KOPT-K1 (cell line): ENCODE results near the gene TMEM176A.

Source experiments
- H3K27ac ChIP-seq: fragments of 200-600 bp; sonication (generic); 2 replicates; pipeline ENCODE4 v1.5.1; 2016; ENCODE audit warnings: antibody characterized with exemption, mild to moderate bottlenecking, low read depth, low read length; ENCODE audit not compliant: poor library complexity, severe bottlenecking
- H3K36me3 ChIP-seq: fragments of 200-600 bp; sonication (generic); 2 replicates; pipeline ENCODE4 v1.5.1; 2017; ENCODE audit warnings: antibody characterized with exemption, mild to moderate bottlenecking, low read length, moderate library complexity; ENCODE audit not compliant: insufficient read depth
- H3K9me3 ChIP-seq: fragments of 200-600 bp; sonication (generic); 2 replicates; pipeline ENCODE4 v1.5.1; 2017; ENCODE audit warnings: antibody characterized with exemption, low read length, mild to moderate bottlenecking; ENCODE audit not compliant: insufficient read depth, poor library complexity, severe bottlenecking

Gene TMEM176A

GRCh38 chr7:150780292-150780691 is 20.3 kb upstream of the TMEM176A start:
- Histone ChIP-seq H3K27ac (no peak overlapping the region), H3K36me3 (no peaks in the 10 kb centered on the region)

GRCh38 chr7:150781103-150781502 is 19.5 kb upstream of the TMEM176A start:
- H3K36me3 ChIP-seq = no peaks in the 10 kb centered on the region
- H3K9me3 ChIP-seq = no peaks in the 10 kb centered on the region
- no peak overlapping the region for H3K27ac ChIP-seq

More at GRCh38 chr7:150780292-150780691, 20.3 kb upstream of the TMEM176A start:
- H3K9me3 ChIP-seq = no peaks in the 10 kb centered on the region

- no peaks in the 10 kb centered on the region for H3K9me3 ChIP-seq
- H3K36me3 ChIP-seq = no peaks in the 10 kb centered on the region
- H3K27ac ChIP-seq = no peak overlapping the region
Measured at GRCh38 chr7:150781961-150782360, 18.6 kb upstream of the TMEM176A start.

GRCh38 chr7:150784120-150784736 is 16.3 kb upstream of the TMEM176A start:
- H3K36me3 ChIP-seq = no peaks in the 10 kb centered on the region
- H3K9me3 ChIP-seq = no peaks in the 10 kb centered on the region
- H3K27ac ChIP-seq = no peak overlapping the region

GRCh38 chr7:150784954-150785353 is 15.6 kb upstream of the TMEM176A start:
- H3K36me3 ChIP-seq = no peaks in the 10 kb centered on the region
- no peaks in the 10 kb centered on the region for H3K9me3 ChIP-seq
- H3K27ac ChIP-seq = no peak overlapping the region

- Histone ChIP-seq H3K9me3 (no peaks in the 10 kb centered on the region), H3K27ac (no peak overlapping the region), H3K36me3 (no peaks in the 10 kb centered on the region)
Measured at GRCh38 chr7:150787321-150788281, 13.0 kb upstream of the TMEM176A start.

GRCh38 chr7:150788474-150789269 is 11.9 kb upstream of the TMEM176A start:
- H3K9me3 ChIP-seq = no peaks in the 10 kb centered on the region
- no peak overlapping the region for H3K27ac ChIP-seq
- no peaks in the 10 kb centered on the region for H3K36me3 ChIP-seq

- Histone ChIP-seq H3K36me3 (no peaks in the 10 kb centered on the region), H3K27ac (no peak overlapping the region), H3K9me3 (no peaks in the 10 kb centered on the region)
Measured at GRCh38 chr7:150790416-150791075, 10.0 kb upstream of the TMEM176A start.

GRCh38 chr7:150791304-150791703 is 9.3 kb upstream of the TMEM176A start:
- H3K27ac ChIP-seq = no peak overlapping the region
- H3K9me3 ChIP-seq = no peaks in the 10 kb centered on the region
- H3K36me3 ChIP-seq = no peaks in the 10 kb centered on the region

GRCh38 chr7:150791746-150792452 is 8.7 kb upstream of the TMEM176A start:
- no peak overlapping the region for H3K27ac ChIP-seq
- no peaks in the 10 kb centered on the region for H3K9me3 ChIP-seq

GRCh38 chr7:150793569-150794238 is 6.9 kb upstream of the TMEM176A start:
- Histone ChIP-seq H3K27ac (no peak overlapping the region), H3K9me3 (no peaks in the 10 kb centered on the region), H3K36me3 (no peaks in the 10 kb centered on the region)

More at GRCh38 chr7:150791746-150792452, 8.7 kb upstream of the TMEM176A start:
- H3K36me3 ChIP-seq = no peaks in the 10 kb centered on the region

GRCh38 chr7:150797661-150798060 is 2.9 kb upstream of the TMEM176A start:
- Histone ChIP-seq H3K9me3 (peaks cover 15% of the 10 kb centered on the region), H3K27ac (no peak overlapping the region), H3K36me3 (no peaks in the 10 kb centered on the region)

- H3K9me3 ChIP-seq = peaks cover 15% of the 10 kb centered on the region
- no peak overlapping the region for H3K27ac ChIP-seq
- H3K36me3 ChIP-seq = no peaks in the 10 kb centered on the region
Measured at GRCh38 chr7:150799156-150799555, 1.4 kb upstream of the TMEM176A start.
